Stimulated activated CD8-positive, alpha-beta memory T cell treated with anti-CD3 and anti-CD28 coated beads, Interleukin-12 subunit alpha, Interleukin-12 subunit beta, amount 100 ng/mL, for 1 hour (primary cell): ENCODE measurements around the gene UPF1.
"Not testable (repeated sequence)": the region's sequence is repeated elsewhere in the genome, so short reads cannot be mapped to it uniquely, and the experiment has no call there.

Experiments used
- DNase-seq: peaks from one replicate; pipeline ENCODE4 v3.0.0-alpha.2; 2020; ENCODE audit warnings: low read depth

Gene UPF1

GRCh38 chr19:18799389-18799970 is 32.3 kb upstream of the UPF1 start:
- no peak for DNase-seq

GRCh38 chr19:18800079-18800478 is 31.7 kb upstream of the UPF1 start:
- no peak for DNase-seq

- no peak for DNase-seq
Measured at GRCh38 chr19:18800636-18801035, 31.1 kb upstream of the UPF1 start.

GRCh38 chr19:18802354-18802753 is 29.4 kb upstream of the UPF1 start:
- no peak for DNase-seq

GRCh38 chr19:18803550-18804138 is 28.1 kb upstream of the UPF1 start:
- DNase-seq: no peak

- no peak for DNase-seq
Measured at GRCh38 chr19:18804139-18804601, 27.6 kb upstream of the UPF1 start.

- no peak for DNase-seq
Measured at GRCh38 chr19:18804643-18805042, 27.1 kb upstream of the UPF1 start.

- no peak for DNase-seq
Measured at GRCh38 chr19:18807861-18808331, 23.9 kb upstream of the UPF1 start.

- DNase-seq: no peak
Measured at GRCh38 chr19:18809149-18809868, 22.4 kb upstream of the UPF1 start.

- not testable (repeated sequence) for DNase-seq
Measured at GRCh38 chr19:18811638-18812037, 20.1 kb upstream of the UPF1 start.

- DNase-seq: no peak
Measured at GRCh38 chr19:18814063-18814462, 17.7 kb upstream of the UPF1 start.

GRCh38 chr19:18815673-18816072 is 16.1 kb upstream of the UPF1 start:
- DNase-seq: no peak

GRCh38 chr19:18816645-18817044 is 15.1 kb upstream of the UPF1 start:
- not testable (repeated sequence) for DNase-seq

- DNase-seq: no peak
Measured at GRCh38 chr19:18817574-18817973, 14.2 kb upstream of the UPF1 start.

- no peak for DNase-seq
Measured at GRCh38 chr19:18828786-18829185, 3.0 kb upstream of the UPF1 start.

GRCh38 chr19:18830488-18830887 is 1.3 kb upstream of the UPF1 start:
- DNase-seq: no peak

- DNase-seq: no peak
Measured at GRCh38 chr19:18832306-18833140, 764 bp downstream of the UPF1 start.

- no peak for DNase-seq
Measured at GRCh38 chr19:18833141-18833476, 1.4 kb downstream of the UPF1 start.

GRCh38 chr19:18833849-18834643 is 2.3 kb downstream of the UPF1 start:
- no peak for DNase-seq

GRCh38 chr19:18834644-18834984 is 2.9 kb downstream of the UPF1 start:
- DNase-seq: no peak

GRCh38 chr19:18839465-18840287 is 7.9 kb downstream of the UPF1 start:
- no peak for DNase-seq
